Prostate gland (tissue), 2 donors: Measurements from ENCODE around the gene VSIR. TPM values are rescaled to one million over a fixed set of nuclear protein-coding genes. Genes with fewer than 3 reads are reported as not detected.

ENCODE experiments used
- DNase-seq: peaks from one replicate; pipeline ENCODE4 v3.0.0-alpha.2; 2019; ENCODE audit warnings: low spot score
- H3K27ac ChIP-seq, 2 donors: fragments of 200-600 bp; sonication (generic); 2 replicates each; pipeline ENCODE4 v1.5.1; 2017 to 2019
- H3K27me3 ChIP-seq: fragments of 200-600 bp; sonication (generic); replicated peaks from 2 replicates; pipeline ENCODE4 v1.5.1; 2019; ENCODE audit not compliant: insufficient read depth
- H3K36me3 ChIP-seq, 2 donors: fragments of 200-600 bp; sonication (generic); 1 replicate in 1 of 2; 2 replicates in 1 of 2; pipeline versions ENCODE4 v1.5.1 to v1.8.1; 2017 to 2019
- H3K4me1 ChIP-seq: fragments of 200-600 bp; sonication (generic); replicated peaks from 2 replicates; pipeline ENCODE4 v1.5.1; 2019
- H3K4me3 ChIP-seq, 2 donors: fragments of 200-600 bp; sonication (generic); 2 replicates each; pipeline ENCODE4 v1.5.1; 2017 to 2019
- H3K9me3 ChIP-seq: fragments of 200-600 bp; sonication (generic); 2 replicates; pipeline ENCODE4 v1.5.1; 2017
- POLR2A ChIP-seq: fragments of 450-650 bp; IDR thresholded peaks from one replicate; pipeline ENCODE4 v1.6.1; 2016; ENCODE audit warnings: antibody characterized with exemption, mild to moderate bottlenecking
- POLR2AphosphoS5 ChIP-seq: sonication (generic); formaldehyde crosslinking; IDR thresholded peaks from one replicate; pipeline ENCODE4 v1.6.1; 2017; ENCODE audit warnings: antibody characterized with exemption
- WGBS: methylation state at CpG from one replicate; pipeline ENCODE4 v1.1.5; 2018; 5-methylcytosine and 5-hydroxymethylcytosine counted together
- intact Hi-C: fragments of 100-400 bp; cut with DNase I; formaldehyde crosslinking; loops from one replicate; pipeline ENCODE4 v1.14.2; 2022
- total RNA-seq, 2 donors: library from RNA; depleted of rRNA; stranded (reverse); fragments of >200 nt; gene quantifications; one replicate each; pipeline ENCODE4 v1.1.0, GENCODE V29; 2016
- TF ChIP-seq, protein P1 (sequence below), 4 experiments: fragments of 200-600 bp in 2 of 4; fragments of 450-650 bp in 2 of 4; sonication (generic) in 2 of 4; IDR thresholded peaks; 1 replicate in 3 of 4; 2 replicates in 1 of 4; pipeline ENCODE4 v1.5.1; 2016 to 2019; ENCODE audit warnings: antibody characterized with exemption in 4 of 4, mild to moderate bottlenecking in 2 of 4, moderate library complexity in 2 of 4

Gene VSIR
- total RNA-seq, 2 donors from 2014 or later, result 23.1 to 40.2 TPM

DNA sequence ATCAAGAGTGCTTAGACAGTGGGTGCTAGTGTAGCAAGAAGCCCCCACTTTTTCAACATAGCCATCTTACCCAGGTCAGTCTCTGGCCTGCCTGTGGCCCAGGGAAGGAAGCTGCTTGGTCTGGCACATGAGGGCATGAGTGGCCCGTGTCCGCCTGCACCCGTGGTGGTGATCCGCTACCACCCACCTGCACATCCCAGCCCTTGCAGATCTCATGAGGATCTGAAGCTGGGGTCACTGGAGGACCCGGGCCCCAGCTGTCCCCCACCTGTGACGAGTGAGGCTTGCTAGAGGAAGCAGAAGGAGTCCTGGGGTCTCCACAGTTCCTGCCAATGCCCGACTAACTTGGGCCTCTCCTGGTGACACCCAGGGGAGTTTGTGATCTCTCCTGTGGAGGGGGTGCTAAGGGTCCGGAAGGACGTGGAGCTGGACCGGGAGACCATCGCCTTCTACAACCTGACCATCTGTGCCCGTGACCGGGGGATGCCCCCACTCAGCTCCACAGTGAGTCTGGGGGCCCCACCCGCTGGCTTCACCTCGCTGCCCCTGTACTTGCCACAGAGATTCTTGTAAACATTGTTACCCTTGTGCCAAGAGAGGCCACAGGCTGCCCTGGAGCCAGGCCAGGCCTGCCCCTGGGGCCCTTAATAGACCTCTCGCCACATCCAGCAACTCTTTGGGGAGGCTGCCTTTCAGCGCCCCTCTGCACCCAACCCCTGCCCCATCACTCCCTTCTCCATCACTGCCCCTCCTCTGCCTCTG lies 10.8 kb upstream of the VSIR start:
- H3K9me3 ChIP-seq, result no peaks in the 10 kb centered on the region
- intact Hi-C loops, result no loop called here
- TF ChIP-seq POLR2AphosphoS5 (no peak), POLR2A (no peak)
- TF ChIP-seq, protein P1, sequence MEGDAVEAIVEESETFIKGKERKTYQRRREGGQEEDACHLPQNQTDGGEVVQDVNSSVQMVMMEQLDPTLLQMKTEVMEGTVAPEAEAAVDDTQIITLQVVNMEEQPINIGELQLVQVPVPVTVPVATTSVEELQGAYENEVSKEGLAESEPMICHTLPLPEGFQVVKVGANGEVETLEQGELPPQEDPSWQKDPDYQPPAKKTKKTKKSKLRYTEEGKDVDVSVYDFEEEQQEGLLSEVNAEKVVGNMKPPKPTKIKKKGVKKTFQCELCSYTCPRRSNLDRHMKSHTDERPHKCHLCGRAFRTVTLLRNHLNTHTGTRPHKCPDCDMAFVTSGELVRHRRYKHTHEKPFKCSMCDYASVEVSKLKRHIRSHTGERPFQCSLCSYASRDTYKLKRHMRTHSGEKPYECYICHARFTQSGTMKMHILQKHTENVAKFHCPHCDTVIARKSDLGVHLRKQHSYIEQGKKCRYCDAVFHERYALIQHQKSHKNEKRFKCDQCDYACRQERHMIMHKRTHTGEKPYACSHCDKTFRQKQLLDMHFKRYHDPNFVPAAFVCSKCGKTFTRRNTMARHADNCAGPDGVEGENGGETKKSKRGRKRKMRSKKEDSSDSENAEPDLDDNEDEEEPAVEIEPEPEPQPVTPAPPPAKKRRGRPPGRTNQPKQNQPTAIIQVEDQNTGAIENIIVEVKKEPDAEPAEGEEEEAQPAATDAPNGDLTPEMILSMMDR (IDR thresholded peaks at IDR 0.05), result no peak
- no peak for DNase-seq
- no peaks in the 10 kb centered on the region for H3K4me1 ChIP-seq
- WGBS, result 81% methylated on average over 17 of the region's 17 CpGs
- no peaks in the 10 kb centered on the region for H3K27me3 ChIP-seq
- no peaks in the 10 kb centered on the region for H3K36me3 ChIP-seq
- no peak overlapping the region for H3K4me3 ChIP-seq
- no peak overlapping the region for H3K27ac ChIP-seq

DNA sequence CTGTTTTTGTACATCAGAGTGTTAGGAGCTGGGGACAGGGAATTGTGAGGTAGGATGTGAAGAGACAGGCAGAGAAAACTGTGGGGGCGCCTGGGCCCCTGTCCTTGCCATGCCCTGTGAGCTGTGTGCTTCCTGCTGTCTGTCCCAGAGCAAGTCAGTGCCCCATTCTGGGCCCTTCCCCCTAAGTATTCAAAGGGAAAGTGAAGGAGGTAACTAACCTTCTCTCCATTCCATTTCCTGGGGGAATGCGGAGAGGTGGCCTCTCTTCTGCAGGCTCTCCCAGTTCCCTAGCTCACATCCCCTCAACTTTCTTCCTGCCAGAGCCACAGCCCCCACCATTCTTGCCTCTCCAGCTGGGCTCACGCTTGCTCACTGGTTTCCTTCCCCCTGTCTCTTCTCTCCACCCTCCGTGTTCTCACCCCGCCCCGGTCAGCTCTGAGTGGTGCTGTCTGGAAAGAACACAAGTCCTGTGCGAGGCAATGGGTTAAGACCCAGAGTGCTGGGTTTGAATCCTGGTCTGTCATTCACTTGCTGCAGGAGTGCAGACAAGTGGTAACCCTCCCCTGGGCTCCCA lies 9.7 kb upstream of the VSIR start:
- Histone ChIP-seq H3K4me3 (no peak overlapping the region), H3K4me1 (no peaks in the 10 kb centered on the region), H3K27ac (no peak overlapping the region), H3K9me3 (no peaks in the 10 kb centered on the region), H3K36me3 (no peaks in the 10 kb centered on the region), H3K27me3 (no peaks in the 10 kb centered on the region)
- no peak for DNase-seq
- TF ChIP-seq POLR2AphosphoS5, result no peak
- TF ChIP-seq POLR2A, result no peak
- TF ChIP-seq, protein P1 (IDR thresholded peaks at IDR 0.05), result no peak
- intact Hi-C loops, result no loop called here
- WGBS, result 60% methylated on average over 7 of the region's 7 CpGs

DNA sequence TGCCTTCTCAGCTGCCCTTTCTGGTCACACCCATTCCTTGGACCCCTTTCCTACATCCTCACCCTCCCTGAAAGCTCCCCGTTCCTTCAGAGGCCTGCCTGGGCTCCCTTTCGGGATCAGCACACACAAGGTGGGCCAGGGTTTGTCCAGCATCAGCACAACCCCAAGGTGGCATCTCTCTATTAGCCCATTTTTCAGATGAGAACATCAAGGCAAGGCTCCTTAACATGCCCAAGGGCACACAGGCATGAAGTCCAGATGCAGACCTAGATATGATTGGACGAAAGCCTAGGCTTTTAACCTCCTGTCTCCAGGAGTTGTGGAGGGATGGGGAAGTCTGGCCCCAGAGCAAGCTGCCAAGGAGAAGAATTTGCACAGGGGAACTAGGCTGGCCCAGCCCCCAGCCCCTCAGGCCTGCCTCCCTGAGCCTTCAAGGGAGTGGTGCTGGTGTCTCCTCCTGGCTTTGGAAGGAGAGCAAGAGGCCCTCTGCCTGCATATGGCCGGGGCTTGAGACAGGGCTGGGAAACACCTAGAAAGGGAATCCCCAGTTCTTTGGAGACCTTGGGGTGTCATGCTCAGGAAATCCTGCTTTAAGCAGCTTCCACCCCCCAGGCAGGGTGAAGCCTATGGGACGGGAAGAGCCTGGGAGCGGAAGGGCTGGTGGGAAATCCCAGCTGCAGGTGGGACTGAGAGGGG lies 9.0 kb upstream of the VSIR start:
- 72% methylated on average over 6 of the region's 6 CpGs for WGBS
- Histone ChIP-seq H3K9me3 (no peaks in the 10 kb centered on the region), H3K36me3 (no peaks in the 10 kb centered on the region), H3K4me1 (no peaks in the 10 kb centered on the region), H3K4me3 (no peak overlapping the region), H3K27ac (no peak overlapping the region), H3K27me3 (no peaks in the 10 kb centered on the region)
- TF ChIP-seq POLR2AphosphoS5, result no peak
- TF ChIP-seq POLR2A, result no peak
- TF ChIP-seq, protein P1 (IDR thresholded peaks at IDR 0.05), result no peak
- intact Hi-C loops, result no loop called here
- DNase-seq, result no peak

DNA sequence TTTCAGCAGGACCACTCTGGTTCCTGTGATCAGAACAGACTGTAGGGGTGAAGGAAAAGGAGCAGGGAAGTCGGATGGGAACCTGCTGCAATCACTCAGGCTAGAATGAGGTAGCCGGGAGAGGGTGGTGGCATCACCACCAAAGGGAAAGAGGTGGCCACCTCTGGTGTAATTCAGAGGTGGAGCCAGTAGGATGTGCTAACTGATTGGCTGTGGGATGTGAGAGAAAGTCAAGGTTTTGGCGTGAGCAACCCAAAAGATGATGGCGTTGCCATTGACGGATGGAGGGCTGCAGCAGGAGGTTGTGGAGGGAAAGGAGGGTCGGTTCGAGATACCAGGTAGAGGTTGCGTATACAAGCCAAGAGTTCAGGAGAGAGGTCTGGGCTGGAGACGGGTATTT lies 7.4 kb upstream of the VSIR start:
- no peaks in the 10 kb centered on the region for H3K36me3 ChIP-seq
- H3K9me3 ChIP-seq, result no peaks in the 10 kb centered on the region
- 88% methylated on average over 9 of the region's 9 CpGs for WGBS
- DNase-seq, result no peak
- intact Hi-C loops, result no loop called here
- no peak overlapping the region for H3K4me3 ChIP-seq
- no peak overlapping the region for H3K27ac ChIP-seq
- TF ChIP-seq POLR2A, result no peak
- TF ChIP-seq, protein P1 (IDR thresholded peaks at IDR 0.05), result no peak
- H3K4me1 ChIP-seq, result no peaks in the 10 kb centered on the region
- H3K27me3 ChIP-seq, result no peaks in the 10 kb centered on the region
